H7 (cell line): Measurements from ENCODE around the gene SLX4IP. TPM values are rescaled to one million over a fixed set of nuclear protein-coding genes. Genes with fewer than 3 reads are reported as not detected.

Experiments
- DNase-seq: peaks from one replicate; pipeline ENCODE4 v3.0.0; 2012
- H3K27me3 ChIP-seq: 2 replicates; pipeline ENCODE4 v1.6.0; 2011; ENCODE audit warnings: mild to moderate bottlenecking, low read length; ENCODE audit not compliant: control insufficient read depth, insufficient read depth
- H3K36me3 ChIP-seq: replicated peaks from 2 replicates; pipeline ENCODE4 v1.5.1; 2011; ENCODE audit warnings: low read length; ENCODE audit not compliant: control insufficient read depth, insufficient read depth
- H3K4me3 ChIP-seq: 2 replicates; pipeline ENCODE4 v1.5.1; 2011; ENCODE audit warnings: low read depth, mild to moderate bottlenecking, control low read depth, low read length, moderate library complexity; ENCODE audit not compliant: insufficient read depth
- total RNA-seq: library from RNA; depleted of rRNA; stranded (reverse); fragments of >200 nt; shearing (Covaris generic); gene quantifications from 2 replicates; pipeline ENCODE4 v1.2.3, GENCODE V29; 2014

Gene SLX4IP
- total RNA-seq, 1 experiment from 2014 or later = 3.9 TPM

DNA sequence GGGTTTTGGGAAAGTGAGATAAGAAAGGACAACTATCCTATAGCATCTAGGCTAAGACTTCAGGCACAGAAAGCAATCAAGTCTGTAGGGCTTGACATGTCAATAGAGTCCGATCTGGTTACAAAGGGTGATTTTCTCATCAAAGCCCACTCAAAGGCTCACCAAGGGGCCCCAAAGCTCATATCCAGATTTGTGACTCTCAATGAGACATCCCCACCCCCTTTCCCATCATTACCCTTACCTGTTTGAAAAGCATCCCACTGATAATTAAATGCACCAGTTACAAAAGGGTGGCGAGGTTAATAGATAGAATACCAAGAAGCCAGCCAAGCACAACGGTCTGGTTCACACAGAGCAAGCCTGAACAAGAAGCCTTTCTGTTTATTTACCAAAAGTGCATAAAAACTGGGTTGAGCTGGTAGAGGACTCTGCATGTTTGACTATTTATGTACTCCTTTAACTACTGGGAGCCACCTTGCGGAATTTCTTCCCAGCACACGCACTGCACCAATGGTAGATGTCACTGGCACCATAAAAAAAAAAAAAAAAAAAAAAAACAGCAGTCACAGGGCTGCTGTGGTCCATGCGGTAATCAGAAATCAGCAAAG is 232.6 kb downstream of the SLX4IP start:
- Histone ChIP-seq H3K4me3 (no peak overlapping the region), H3K27me3 (peaks cover 6% of the 10 kb centered on the region), H3K36me3 (peaks cover 3% of the 10 kb centered on the region)
- no peak for DNase-seq

DNA sequence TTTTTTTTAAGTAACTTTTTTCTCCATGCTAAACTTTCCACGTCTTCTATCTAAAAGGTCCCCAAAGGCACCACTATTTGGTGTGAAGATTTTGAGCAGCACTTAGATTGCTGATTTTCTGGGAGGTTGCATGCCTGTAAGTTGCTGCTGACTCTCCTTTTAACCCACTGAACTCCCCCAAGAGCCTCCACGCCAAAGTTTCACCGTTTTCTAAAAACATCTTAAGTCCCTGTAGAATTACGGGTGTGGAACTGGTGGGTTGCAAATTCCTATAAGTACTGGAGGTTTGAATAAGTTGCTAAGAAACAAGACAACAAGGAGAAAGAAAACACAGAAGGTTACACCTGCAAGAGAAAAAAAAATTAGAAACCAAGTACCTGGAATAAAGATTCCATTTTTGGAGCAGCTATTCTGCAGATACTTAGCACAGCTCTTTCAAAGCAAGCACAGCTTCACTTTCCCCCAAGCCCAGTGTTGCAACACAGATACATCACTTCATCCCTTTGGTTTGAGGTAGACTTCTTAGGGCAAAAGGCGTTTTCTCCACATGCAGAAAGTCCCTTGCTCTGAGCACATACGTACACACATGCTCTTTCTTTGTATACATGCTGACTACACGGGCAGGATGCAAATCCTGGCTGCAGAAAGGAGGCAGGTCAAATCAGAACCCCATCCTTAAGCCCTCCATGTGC is 233.7 kb downstream of the SLX4IP start:
- Histone ChIP-seq H3K4me3 (no peak overlapping the region), H3K27me3 (peaks cover 9% of the 10 kb centered on the region), H3K36me3 (peaks cover 2% of the 10 kb centered on the region)
- DNase-seq = no peak

DNA sequence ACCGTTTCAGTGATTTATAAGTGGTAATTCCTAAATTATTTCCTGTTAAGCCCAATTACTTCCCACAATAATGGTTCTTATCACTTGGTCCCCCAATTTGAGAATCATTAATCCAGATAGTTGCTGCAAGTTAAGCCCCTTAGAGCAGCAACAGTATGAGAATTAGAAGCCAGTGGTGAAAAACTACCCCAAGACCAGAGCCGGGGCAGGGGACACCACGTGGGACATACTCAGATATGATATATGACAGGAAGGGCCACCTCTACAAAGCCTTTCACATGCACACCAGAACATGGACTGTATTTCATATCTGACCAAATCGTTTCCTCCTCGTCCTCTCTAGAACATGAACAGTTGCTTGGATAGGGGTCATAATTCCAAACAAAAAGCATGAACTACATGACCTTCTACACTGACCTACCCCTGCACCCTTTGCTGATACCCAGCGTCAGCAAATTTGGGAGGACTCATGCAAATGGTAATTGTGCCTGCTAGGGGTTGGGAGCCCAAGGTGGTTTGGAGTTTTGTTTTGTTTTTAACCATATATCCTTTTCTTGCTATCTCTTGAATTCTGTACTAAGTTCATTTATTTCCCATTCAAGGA is 234.8 kb downstream of the SLX4IP start:
- Histone ChIP-seq H3K36me3 (peaks cover 2% of the 10 kb centered on the region), H3K4me3 (no peak overlapping the region), H3K27me3 (peaks cover 9% of the 10 kb centered on the region)
- DNase-seq = no peak

DNA sequence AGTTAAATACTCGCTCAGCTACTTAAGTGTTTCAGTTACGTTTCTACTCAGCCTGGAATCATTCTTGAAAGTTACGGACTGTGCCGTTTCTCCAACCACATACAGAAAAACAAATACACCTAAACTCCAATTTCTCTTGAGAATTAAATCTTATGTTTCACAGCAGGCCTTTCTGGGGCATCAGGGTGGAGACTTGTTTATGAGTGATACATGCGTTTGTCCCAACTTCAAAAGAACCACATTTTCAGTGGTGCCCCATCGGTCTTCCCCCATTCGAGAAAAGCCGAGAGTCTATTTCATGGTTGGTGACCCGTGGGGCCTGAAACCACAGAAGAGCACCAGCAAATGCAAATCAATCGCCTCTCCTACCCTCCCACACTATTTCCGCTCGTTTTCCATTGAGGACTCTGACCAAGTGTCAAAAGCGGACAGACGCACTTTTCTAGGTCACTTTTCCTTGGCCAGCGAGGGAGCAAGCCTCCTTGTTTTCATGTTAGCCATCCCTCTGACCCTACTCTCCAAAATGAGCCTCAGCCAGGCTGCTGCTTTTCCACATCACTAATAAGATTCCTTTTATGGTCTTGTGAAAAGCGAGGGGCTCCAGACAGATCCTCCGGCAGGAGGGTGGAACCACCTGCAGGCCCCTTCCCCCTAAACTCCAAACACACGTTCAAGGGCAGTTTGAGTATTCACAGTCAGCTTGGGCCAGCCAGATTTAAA is 235.6 kb downstream of the SLX4IP start:
- Histone ChIP-seq H3K36me3 (peaks cover 2% of the 10 kb centered on the region), H3K4me3 (no peak overlapping the region; the same call in 1 of the 2 replicates), H3K27me3 (peaks cover 9% of the 10 kb centered on the region)
- no peak for DNase-seq

DNA sequence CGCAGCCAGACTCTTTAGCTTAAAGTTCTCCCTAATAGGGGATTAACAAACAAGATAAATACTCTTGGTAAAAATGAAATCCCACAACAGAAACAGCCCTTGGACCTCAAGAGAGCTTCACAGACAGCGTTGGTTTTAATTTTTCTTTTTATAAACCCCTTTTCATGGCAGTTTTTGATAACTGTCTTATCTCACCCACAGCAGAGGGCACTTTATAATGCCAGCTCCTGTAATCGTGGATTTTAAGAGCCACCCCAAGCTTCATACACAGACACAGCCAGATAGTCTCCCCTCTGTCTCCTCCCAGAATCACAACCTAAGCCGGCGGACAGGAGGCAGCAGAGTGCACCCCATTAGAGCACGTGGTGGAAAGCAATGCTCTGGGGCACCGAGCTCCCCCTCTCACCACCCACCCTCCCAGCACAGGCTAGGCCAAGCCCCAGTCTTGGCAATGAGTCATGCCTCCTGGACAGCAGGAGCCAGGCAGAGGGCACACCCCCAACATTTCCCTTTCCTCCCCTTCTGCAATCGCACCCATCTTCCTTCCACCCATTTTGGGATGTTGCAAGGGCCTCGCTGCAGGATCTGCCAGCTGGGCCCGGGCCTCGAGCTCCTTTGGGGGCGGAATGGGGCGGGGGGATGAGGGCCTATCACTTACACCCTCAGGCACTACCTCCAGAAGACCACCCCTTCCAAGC is 236.3 kb downstream of the SLX4IP start:
- peaks cover 2% of the 10 kb centered on the region for H3K36me3 ChIP-seq
- H3K4me3 ChIP-seq = peak overlapping the region; percentile 84
- peaks cover 9% of the 10 kb centered on the region for H3K27me3 ChIP-seq
- peak; percentile 84 for DNase-seq

DNA sequence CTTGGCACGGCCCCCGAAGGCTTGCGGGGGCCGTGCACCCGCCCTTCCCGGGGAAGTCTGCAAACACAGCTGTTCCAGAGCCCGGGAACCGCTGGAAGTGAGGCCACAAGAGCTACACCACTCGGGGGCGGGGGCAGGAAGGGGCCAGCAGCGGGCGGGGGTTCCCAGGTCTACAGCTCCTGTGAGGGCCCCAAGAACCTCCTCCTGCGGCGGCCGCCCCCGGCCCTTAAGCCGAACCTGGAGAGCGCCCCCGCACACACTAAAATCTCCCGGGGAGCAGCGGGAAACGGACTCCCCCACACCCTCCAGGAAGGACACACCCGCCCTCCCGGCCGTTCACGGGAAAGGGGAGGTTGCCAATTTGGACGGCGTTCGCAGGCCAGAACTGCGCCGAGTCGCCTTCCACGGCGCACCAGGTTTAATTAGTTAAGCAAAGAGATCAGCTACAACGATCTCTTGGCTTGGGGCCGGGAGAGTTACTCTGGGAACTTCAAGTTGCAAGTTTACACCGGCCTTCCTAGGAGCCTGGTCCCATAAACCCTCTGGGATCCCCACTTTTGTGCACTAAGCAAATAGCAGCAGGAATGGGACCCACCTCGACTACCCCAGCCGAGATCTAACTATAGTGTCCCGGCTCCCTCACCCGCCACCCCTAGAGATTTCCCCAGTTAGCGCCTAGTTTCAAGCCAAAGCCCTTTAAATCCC is 237.0 kb downstream of the SLX4IP start:
- H3K4me3 ChIP-seq = peak overlapping the region; percentile 84
- H3K27me3 ChIP-seq = peaks cover 9% of the 10 kb centered on the region
- peak; percentile 77 for DNase-seq
- H3K36me3 ChIP-seq = peaks cover 2% of the 10 kb centered on the region

DNA sequence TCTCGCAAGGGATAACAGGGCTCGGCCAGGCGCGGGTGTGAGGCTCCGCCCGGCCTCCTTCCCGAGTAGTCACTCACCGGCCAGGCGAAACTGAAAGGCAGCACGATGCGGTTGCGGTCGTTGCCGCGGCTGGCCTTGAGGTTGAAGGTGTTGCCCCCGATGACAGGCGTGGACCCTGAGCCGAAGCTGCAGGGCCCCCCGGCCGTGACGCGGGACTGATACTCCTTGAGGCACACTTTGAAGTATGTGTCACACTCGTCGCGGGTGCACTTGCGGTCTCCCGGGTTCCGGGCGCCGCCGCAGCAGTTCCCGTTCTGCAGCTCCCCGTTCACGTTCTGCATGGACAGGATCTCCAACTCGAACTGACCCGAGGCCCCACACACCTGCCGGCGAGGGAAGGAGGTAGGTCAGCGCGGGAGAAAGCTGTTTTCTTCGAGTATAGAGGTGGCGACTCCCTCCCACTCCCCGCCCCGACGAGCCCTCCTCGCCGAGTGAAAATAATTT is 237.6 kb downstream of the SLX4IP start:
- DNase-seq = peak; percentile 75
- Histone ChIP-seq H3K27me3 (peaks cover 9% of the 10 kb centered on the region), H3K36me3 (peaks cover 2% of the 10 kb centered on the region), H3K4me3 (peak overlapping the region; percentile 84)

DNA sequence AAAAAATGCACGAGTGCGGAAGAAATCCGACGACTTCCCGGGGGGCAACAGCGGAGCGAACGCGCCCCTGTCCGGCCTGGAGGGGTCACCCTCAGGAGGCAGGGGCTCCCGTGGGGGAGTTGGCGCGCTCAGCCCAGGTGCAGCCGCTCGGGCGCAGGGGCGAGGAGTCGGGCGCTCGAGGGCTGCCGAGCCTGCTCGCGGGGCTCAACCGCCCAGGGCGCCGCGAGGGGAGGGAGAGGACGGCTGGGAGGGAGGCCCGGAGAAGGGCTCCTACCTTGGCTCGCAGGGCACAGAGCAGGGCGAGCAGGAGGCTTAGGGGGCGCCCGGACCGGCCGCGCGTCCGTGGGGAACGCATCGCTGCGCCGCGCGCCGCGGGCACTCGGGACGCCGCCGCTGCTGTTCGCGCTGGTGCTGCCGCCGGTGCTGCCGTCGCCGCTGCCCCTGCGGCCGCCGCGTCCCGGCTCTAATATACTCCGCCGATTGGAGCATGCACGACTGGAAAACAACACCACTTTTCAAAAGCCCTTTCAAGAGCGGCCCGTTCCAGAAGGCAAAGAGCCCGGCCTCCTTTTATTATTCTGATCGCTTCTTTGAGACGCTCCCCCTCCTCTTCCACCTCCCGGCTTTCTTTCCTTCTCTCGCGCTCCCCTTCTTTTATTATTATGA is 238.2 kb downstream of the SLX4IP start:
- DNase-seq = peak; percentile 76
- peak overlapping the region; percentile 84 for H3K4me3 ChIP-seq
- peaks cover 2% of the 10 kb centered on the region for H3K36me3 ChIP-seq
- peaks cover 9% of the 10 kb centered on the region for H3K27me3 ChIP-seq

DNA sequence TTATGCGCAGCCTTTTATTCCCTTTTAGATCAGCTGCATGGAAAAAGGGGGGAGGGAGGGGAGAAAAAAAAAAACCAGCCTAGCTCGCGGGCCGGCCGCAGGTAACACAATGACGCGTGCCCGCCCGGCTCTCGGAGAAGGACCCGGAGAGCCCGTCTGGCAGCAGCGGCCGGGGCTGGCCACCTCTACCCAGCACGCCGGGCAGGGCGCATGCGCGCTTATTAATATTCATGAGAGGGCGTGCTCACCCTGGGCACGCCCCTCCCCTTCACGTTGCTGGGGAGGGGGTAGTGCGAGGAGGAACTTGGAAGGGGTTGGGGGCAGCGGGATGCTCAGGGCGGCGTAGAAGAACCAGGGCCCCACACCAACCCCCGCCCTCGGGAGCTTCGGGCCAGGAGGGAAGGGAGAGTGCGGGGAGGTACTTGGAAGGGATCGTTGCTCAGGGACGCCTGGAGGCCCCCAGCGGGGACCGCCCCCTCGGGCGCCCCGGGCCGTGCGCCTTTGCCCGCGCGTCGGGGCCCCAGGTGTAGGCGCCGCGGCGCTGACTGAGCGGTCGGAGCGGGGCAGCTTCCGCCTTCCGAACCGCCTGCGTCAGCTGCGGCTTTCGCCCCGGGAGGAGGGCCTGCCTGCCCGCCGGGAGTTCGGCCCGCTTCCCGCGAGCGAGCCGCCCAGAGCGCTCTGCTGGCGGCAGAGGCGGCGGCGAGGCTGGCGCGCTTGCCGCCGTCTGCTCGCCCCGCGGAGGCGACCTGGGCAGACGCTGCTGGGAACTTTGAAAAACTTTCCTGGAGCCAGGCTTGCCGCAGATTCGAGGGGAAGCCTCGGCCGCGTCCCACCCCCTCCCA is 239.0 kb downstream of the SLX4IP start, which contains the start of gene JAG1:
Gene JAG1, minus strand, starts transcription at position 158 of the 842 bp plus-strand sequence. CDS start 469 bp downstream, outside the sequence.
- Histone ChIP-seq H3K27me3 (peaks cover 9% of the 10 kb centered on the region), H3K4me3 (peak within 1 kb of the TSS; percentile 84), H3K36me3 (peaks cover under 1% of the 10 kb centered on the region; the same call in 1 of the 2 replicates)
- DNase-seq = peak; percentile 98

DNA sequence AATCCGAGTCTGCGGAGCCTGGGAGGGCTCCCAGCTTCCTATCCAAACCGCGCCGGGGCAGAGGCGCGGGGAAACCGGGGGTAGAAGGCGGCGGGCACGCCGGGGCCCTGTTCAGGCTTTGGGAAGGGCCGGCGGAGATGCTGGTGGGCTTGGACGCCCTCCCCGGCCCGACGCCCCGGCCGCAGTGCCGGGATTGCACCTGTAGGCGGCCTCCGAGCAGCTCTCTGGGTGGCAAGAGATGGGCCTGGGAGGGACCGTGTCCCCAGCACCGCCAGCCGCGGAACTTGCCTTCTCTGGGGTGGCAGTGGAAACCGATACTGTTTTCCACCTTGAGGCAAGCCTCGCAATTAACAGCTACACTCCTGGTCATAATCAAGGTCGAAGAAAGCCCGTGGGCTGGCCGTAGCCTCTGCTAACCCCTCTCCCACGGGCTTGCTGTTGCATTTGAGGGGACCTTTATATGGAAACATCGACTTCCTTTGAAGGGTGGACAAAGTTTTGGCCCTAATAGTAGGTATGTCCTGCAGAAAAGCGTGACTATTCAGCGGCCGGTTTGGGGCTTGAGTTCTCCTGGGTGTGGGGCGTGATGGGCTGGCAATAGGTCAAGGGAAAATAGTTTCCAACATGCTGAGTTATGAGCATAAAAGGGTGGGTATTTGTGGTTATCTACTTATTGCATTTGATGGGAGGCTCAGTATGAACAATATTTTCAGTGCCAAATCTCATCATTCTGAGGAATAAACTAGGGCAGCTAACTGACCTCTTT is 239.8 kb downstream of the SLX4IP start:
- peak; percentile 94 for DNase-seq
- no peaks in the 10 kb centered on the region for H3K36me3 ChIP-seq
- peaks cover 9% of the 10 kb centered on the region for H3K27me3 ChIP-seq
- peak overlapping the region; percentile 57 for H3K4me3 ChIP-seq

DNA sequence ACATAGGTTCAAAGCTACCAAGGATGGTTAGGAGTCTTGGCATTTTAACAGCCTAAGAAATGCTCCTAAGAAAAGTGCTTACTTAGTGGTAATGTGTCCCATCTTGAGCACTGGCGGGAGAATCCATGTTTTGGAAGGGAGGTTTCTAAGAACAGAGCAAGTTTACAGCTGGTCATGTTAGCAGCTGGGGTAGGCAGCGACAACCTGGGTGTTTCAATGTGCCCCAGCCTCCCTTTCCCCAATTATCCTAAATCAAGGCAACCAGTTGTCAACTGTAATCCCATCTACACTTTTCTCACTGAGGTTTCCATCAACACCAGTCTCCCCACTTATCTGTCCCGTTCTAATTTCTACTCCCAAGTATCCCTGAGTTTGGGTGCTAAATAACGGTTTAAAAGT is 240.3 kb downstream of the SLX4IP start:
- peaks cover 9% of the 10 kb centered on the region for H3K27me3 ChIP-seq
- DNase-seq = no peak
- H3K4me3 ChIP-seq = no peak overlapping the region
- no peaks in the 10 kb centered on the region for H3K36me3 ChIP-seq

DNA sequence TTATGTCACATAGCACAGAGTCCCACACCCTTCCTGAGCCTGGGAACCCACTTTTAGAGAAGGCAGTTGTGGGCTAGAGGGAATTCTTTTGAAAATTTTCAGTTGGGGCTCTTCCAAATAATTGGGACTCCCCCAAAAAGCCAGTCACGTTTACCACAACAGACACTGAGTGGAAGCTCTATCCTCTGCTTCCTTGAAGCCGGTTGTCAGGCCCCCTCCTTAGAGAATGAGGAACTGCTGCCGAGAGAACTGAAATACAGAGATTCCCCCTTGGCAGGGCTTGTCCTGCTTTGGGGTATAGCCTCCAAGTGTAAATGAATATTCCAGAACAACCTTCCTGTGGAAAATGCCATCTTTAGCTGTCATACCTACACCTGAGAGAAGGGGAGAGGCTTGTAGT is 241.4 kb downstream of the SLX4IP start:
- Histone ChIP-seq H3K4me3 (no peak overlapping the region), H3K36me3 (no peaks in the 10 kb centered on the region), H3K27me3 (peaks cover 8% of the 10 kb centered on the region)
- no peak for DNase-seq
